MM.1S (cell line): ENCODE results near the gene NEFH.

Experiments
- DNase-seq: peaks from one replicate; pipeline ENCODE4 v3.0.0-alpha.2; 2015
- H2AFZ ChIP-seq: fragments of 300-600 bp; sonication (generic); 2 replicates; pipeline ENCODE4 v1.6.0; 2016; ENCODE audit warnings: antibody characterized with exemption, low read length
- H3F3A ChIP-seq: fragments of 300-600 bp; sonication (generic); 2 replicates; pipeline ENCODE4 v1.6.1; 2016; ENCODE audit warnings: mild to moderate bottlenecking, antibody characterized with exemption, low read length, moderate library complexity, mixed read lengths; ENCODE audit not compliant: insufficient read depth
- H3K27ac ChIP-seq: fragments of 300-600 bp; sonication (generic); 2 replicates; pipeline ENCODE4 v1.5.1; 2016; ENCODE audit warnings: mild to moderate bottlenecking, low read length
- H3K27me3 ChIP-seq: fragments of 300-600 bp; sonication (generic); replicated peaks from 2 replicates; pipeline ENCODE4 v1.6.0; 2016; ENCODE audit warnings: low read length; ENCODE audit not compliant: insufficient read depth
- H3K36me3 ChIP-seq: fragments of 300-600 bp; sonication (generic); replicated peaks from 2 replicates; pipeline ENCODE4 v1.6.1; 2016; ENCODE audit warnings: mild to moderate bottlenecking, low read length, mixed read lengths; ENCODE audit not compliant: insufficient read depth
- H3K4me1 ChIP-seq: fragments of 300-600 bp; sonication (generic); 2 replicates; pipeline ENCODE4 v1.6.1; 2016; ENCODE audit warnings: low read length, mixed read lengths
- H3K4me2 ChIP-seq: fragments of 300-600 bp; sonication (generic); 2 replicates; pipeline ENCODE4 v1.6.0; 2016; ENCODE audit warnings: low read depth, low read length
- H3K4me3 ChIP-seq: fragments of 300-600 bp; sonication (generic); 2 replicates; pipeline ENCODE4 v1.5.1; 2016; ENCODE audit warnings: low read length, mixed read lengths
- H3K79me2 ChIP-seq: fragments of 300-600 bp; sonication (generic); 2 replicates; pipeline ENCODE4 v1.6.1; 2016; ENCODE audit warnings: mixed run types, low read length, mixed read lengths
- H3K9ac ChIP-seq: fragments of 300-600 bp; sonication (generic); 2 replicates; pipeline ENCODE4 v1.6.1; 2016; ENCODE audit warnings: low read length, mixed read lengths
- H3K9me2 ChIP-seq: fragments of 300-600 bp; sonication (generic); replicated peaks from 2 replicates; pipeline ENCODE4 v1.6.1; 2016; ENCODE audit warnings: mild to moderate bottlenecking, low read length, mixed read lengths; ENCODE audit not compliant: insufficient read depth
- H3K9me3 ChIP-seq: fragments of 300-600 bp; sonication (generic); replicated peaks from 2 replicates; pipeline ENCODE4 v1.6.1; 2016; ENCODE audit warnings: mild to moderate bottlenecking, low read length, mixed read lengths; ENCODE audit not compliant: insufficient read depth
- H4K20me1 ChIP-seq: fragments of 300-600 bp; sonication (generic); 2 replicates; pipeline ENCODE4 v1.6.1; 2016; ENCODE audit warnings: mild to moderate bottlenecking, low read length, moderate library complexity, mixed read lengths; ENCODE audit not compliant: insufficient read depth
- EZH2 ChIP-seq: fragments of 300-600 bp; sonication (generic); optimal IDR thresholded peaks from 2 replicates; pipeline ENCODE3; 2017; ENCODE audit warnings: low read depth, mild to moderate bottlenecking, antibody characterized with exemption, low read length, mixed read lengths
- EZH2phosphoT487 ChIP-seq: fragments of 300-600 bp; sonication (generic); IDR thresholded peaks from 2 replicates; pipeline ENCODE4 v1.6.1; 2018; ENCODE audit warnings: antibody characterized with exemption, low read length
- TF ChIP-seq, protein P1 (sequence below): fragments of 300-600 bp; sonication (generic); IDR thresholded peaks from 2 replicates; pipeline ENCODE4 v1.5.1; 2016; ENCODE audit warnings: antibody characterized with exemption, low read length, mixed read lengths

NEFH gene

DNA sequence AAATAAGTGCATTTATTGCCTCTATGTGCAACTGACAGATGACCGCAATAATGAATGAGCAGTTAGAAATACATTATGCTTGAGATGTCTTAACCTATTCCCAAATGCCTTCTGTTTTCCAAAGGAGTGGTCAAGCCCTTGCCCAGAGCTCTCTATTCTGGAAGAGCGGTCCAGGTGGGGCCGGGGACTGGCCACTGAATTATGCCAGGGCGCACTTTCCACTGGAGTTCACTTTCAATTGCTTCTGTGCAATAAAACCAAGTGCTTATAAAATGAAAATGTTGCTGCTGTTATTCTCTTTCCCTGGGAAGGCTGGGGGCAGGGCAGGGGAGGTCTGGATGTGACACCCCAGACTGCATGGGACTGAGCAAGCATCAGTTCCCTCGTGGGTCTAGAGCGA is 11.0 kb downstream of the NEFH start:
- Histone ChIP-seq H3K4me2 (no peak overlapping the region), H3K27me3 (no peaks in the 10 kb centered on the region), H3K4me3 (no peak overlapping the region), H3K27ac (no peak overlapping the region), H3K36me3 (no peaks in the 10 kb centered on the region), H3F3A (no peaks in the 10 kb centered on the region), H2AFZ (no peak overlapping the region), H3K9me2 (no peaks in the 10 kb centered on the region), H3K9ac (no peak overlapping the region), H4K20me1 (no peaks in the 10 kb centered on the region), H3K4me1 (no peaks in the 10 kb centered on the region), H3K79me2 (no peaks in the 10 kb centered on the region), H3K9me3 (no peaks in the 10 kb centered on the region)
- TF ChIP-seq EZH2 (no peak), EZH2phosphoT487 (no peak)
- TF ChIP-seq, protein P1, sequence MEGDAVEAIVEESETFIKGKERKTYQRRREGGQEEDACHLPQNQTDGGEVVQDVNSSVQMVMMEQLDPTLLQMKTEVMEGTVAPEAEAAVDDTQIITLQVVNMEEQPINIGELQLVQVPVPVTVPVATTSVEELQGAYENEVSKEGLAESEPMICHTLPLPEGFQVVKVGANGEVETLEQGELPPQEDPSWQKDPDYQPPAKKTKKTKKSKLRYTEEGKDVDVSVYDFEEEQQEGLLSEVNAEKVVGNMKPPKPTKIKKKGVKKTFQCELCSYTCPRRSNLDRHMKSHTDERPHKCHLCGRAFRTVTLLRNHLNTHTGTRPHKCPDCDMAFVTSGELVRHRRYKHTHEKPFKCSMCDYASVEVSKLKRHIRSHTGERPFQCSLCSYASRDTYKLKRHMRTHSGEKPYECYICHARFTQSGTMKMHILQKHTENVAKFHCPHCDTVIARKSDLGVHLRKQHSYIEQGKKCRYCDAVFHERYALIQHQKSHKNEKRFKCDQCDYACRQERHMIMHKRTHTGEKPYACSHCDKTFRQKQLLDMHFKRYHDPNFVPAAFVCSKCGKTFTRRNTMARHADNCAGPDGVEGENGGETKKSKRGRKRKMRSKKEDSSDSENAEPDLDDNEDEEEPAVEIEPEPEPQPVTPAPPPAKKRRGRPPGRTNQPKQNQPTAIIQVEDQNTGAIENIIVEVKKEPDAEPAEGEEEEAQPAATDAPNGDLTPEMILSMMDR: no peak
- DNase-seq: no peak

DNA sequence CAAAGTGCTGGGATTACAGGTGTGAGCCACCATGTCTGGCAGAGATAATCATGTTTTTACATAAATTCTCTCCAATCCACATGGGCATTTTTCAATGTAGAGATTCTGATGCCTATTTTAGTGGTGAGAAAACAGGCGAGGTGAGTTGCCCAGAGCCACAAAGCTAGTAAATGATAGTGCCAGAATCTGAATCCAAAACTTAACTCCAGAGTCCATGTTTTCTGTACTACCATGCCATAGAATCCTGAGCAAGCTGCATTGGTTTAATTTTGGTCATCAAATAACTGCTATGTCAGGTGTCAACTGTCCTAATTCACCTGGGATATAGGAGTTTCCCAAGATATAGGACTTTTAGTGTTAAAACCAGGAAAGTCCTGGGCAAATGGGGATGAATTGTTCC is 13.6 kb downstream of the NEFH start:
- Histone ChIP-seq H3K79me2 (no peaks in the 10 kb centered on the region), H3K27me3 (no peaks in the 10 kb centered on the region), H2AFZ (no peak overlapping the region), H3K4me2 (no peak overlapping the region), H3K4me1 (no peaks in the 10 kb centered on the region), H3K9me3 (no peaks in the 10 kb centered on the region), H3K4me3 (no peak overlapping the region), H3K9ac (no peak overlapping the region), H3K36me3 (no peaks in the 10 kb centered on the region), H3K9me2 (no peaks in the 10 kb centered on the region), H4K20me1 (no peaks in the 10 kb centered on the region), H3K27ac (no peak overlapping the region), H3F3A (no peaks in the 10 kb centered on the region)
- no peak for DNase-seq
- TF ChIP-seq EZH2phosphoT487 (no peak), EZH2 (no peak)
- TF ChIP-seq, protein P1: no peak

DNA sequence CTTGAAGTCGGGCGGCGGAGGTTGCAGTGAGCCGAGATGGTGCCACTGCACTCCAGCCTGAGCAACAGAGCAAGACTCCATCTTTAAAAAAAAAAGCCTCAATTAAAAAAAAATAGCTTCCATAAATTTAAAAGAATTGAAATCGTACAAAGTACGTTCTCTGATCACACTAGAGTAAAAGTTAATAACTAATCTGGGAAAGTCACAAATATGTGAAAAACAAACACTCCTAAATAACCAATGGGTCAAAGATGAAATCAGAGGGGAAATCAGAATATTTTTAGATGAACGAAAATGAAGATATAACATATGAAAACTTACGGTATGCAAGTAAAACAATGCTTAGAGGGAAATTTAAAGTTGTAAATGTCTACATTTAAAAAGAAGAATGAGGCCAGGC is 19.8 kb downstream of the NEFH start:
- DNase-seq: no peak
- Histone ChIP-seq H3K9me2 (no peaks in the 10 kb centered on the region), H3K36me3 (no peaks in the 10 kb centered on the region), H3K9me3 (no peaks in the 10 kb centered on the region), H3K79me2 (no peaks in the 10 kb centered on the region), H2AFZ (no peak overlapping the region), H3K27ac (no peak overlapping the region), H3K27me3 (no peaks in the 10 kb centered on the region), H4K20me1 (no peaks in the 10 kb centered on the region), H3K4me3 (no peak overlapping the region), H3K4me2 (no peak overlapping the region), H3K4me1 (no peaks in the 10 kb centered on the region), H3K9ac (no peak overlapping the region), H3F3A (no peaks in the 10 kb centered on the region)
- TF ChIP-seq, protein P1: no peak
- TF ChIP-seq EZH2 (no peak), EZH2phosphoT487 (no peak)
